Activated T-cell treated with anti-CD3 and anti-CD28 coated beads, Interleukin-2, amount 50 U/mL, for 72 hours (primary cell): ENCODE measurements around the gene PACRGL. TPM values are rescaled to one million over a fixed set of nuclear protein-coding genes. Genes with fewer than 3 reads are reported as not detected.

Experiments used
- ATAC-seq, 2 donors: fragments of 150-1000 bp; cut with Tn5 transposase; replicated peaks in 1 of 2; 2 replicates each; pipeline ENCODE4 v1.10.0; 2021; ENCODE audit warnings: moderate library complexity in 2 of 2, mild to moderate bottlenecking in 1 of 2
- DNase-seq, 2 donors: peaks; one replicate each; pipeline ENCODE4 v3.0.0; 2021 to 2022; ENCODE audit warnings: mixed read lengths in 1 of 2
- H3K27ac Mint-ChIP-seq: one replicate; pipeline ENCODE4 v1.8.0; 2022; ENCODE audit warnings: mild to moderate bottlenecking, moderate library complexity, mixed read lengths
- H3K27me3 Mint-ChIP-seq: one replicate; pipeline ENCODE4 v1.8.0; 2022; ENCODE audit warnings: low read depth, mixed read lengths
- H3K36me3 Mint-ChIP-seq, 2 donors: one replicate each; pipeline ENCODE4 v1.8.0; 2022; ENCODE audit warnings: mixed read lengths in 2 of 2, mild to moderate bottlenecking in 1 of 2; ENCODE audit not compliant: insufficient read depth in 2 of 2
- H3K4me1 Mint-ChIP-seq: one replicate; pipeline ENCODE4 v1.8.0; 2022; ENCODE audit warnings: low read depth, mixed read lengths
- H3K4me3 Mint-ChIP-seq, 2 donors: one replicate each; pipeline ENCODE4 v1.8.0; 2022; ENCODE audit warnings: mild to moderate bottlenecking in 2 of 2, mixed read lengths in 2 of 2, moderate library complexity in 2 of 2
- H3K9me3 Mint-ChIP-seq, 2 donors: one replicate each; pipeline ENCODE4 v1.8.0; 2022; ENCODE audit warnings: mixed read lengths in 2 of 2
- total RNA-seq, 2 donors: library from RNA; stranded (reverse); gene quantifications; one replicate each; pipeline ENCODE4 v1.2.3, GENCODE V29; 2022

The PACRGL gene
- total RNA-seq: 1 to 10 TPM; 7.5 to 9.9 TPM

DNA sequence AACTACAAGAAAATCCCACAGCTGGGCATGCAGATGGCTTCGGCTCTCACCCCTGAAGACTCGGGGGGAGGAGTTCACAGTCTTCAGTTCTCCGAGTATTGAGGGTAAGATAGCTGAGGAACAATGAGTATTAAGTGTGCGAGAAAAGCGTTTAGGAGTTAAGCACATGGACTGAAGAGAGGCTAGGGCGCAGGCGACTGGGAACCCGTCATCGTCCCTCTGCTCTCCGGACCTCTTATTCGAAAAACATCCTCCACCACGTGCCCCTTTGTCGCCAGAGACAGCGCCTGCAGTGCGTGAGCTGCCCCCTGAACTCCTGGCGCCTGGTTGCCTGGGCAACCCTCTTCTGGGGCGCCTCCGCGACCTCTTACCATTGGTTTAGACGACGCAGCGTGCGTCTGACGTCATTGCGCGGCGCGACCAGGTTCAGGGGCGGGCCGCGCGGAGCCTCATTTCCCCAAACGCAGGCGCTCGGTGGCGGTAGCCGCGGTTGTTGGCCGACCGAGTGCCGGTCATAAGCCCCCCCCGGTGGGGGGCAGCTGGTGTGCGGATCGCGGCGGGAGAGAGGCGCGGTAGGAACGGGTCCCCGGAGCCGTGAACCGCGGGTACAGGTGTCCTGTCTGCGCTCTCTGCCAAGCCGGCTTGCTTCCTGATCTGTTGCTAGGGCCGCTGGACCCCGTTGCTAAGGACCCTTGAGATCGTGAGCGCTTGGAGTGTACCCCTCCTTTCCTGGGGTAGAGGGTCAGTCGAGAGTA, at the start of gene PACRGL:
Gene PACRGL, plus strand, starts transcription at position 452 of the 755 bp plus-strand sequence. CDS start 4,024 bp downstream, outside the sequence.
- Mint-ChIP-seq H3K4me3 (peak within 1 kb of the TSS; percentile 90 to 98), H3K4me1 (peaks cover 34% of the 10 kb centered on the region), H3K36me3 (no peaks in the 10 kb centered on the region), H3K27ac (peak within 1 kb of the TSS; percentile 96), H3K27me3 (no peaks in the 10 kb centered on the region), H3K9me3 (no peaks in the 10 kb centered on the region)
- ATAC-seq (peak; percentile 100), DNase-seq (peak; percentile 91 to 93)

DNA sequence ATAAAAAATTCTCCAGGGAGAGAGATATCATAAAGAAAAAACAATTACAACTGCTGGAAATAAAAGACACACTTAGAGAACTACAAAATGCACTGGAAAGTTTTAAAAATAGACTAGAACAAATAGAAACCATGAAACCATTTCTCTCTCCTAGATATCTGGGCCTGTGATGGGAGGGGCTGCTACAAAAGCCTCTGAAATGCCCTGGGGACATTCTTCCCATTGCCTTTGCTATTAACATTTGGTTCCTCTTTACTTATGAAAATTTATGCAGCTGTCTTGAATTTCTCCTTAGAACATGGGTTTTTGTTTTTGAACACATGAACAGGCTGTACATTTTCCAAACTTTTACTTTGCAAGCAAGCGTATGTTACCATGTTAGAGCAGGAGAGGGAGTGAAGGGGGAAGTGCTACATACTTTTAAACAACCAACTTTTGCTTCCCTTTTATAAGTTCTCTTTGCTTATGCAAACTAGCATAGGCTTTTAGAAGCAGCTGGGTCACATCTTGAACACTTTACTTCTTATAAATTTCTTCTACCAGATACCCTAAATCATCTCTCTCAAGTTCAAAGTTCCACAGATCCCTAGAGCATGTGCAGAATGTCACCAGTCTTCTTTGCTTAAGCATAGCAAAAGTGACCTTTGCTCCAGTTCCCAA, 47.9 kb upstream of the PACRGL start:
- no peaks in the 10 kb centered on the region for H3K36me3 Mint-ChIP-seq
- peaks cover 11% of the 10 kb centered on the region for H3K27me3 Mint-ChIP-seq
- no peak overlapping the region for H3K27ac Mint-ChIP-seq
- DNase-seq: no peak
- H3K4me1 Mint-ChIP-seq: no peaks in the 10 kb centered on the region
- H3K4me3 Mint-ChIP-seq: no peak overlapping the region
- H3K9me3 Mint-ChIP-seq: peaks cover 5 to 11% of the 10 kb centered on the region in 2 donors
- ATAC-seq: no peak

DNA sequence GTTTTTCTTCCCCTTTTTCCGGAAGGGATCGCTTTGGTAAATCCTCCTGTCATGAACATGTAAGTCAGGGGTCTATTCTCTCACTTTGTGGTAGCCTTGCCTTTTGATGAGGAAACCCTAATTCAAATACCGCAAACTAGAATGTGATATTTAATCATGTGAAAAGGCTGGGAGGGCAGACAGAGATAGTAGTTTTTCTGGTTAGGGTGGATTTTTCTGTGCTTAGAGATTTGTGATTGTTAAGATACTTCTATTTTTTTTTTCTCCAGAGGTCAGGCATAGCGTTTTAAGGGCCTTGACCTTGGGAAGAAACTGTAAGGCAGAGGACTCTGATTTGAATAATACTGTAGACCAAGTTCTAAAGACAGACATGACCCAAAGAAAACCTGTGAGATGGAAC, 41.8 kb upstream of the PACRGL start:
- no peak for ATAC-seq
- Mint-ChIP-seq H3K36me3 (no peaks in the 10 kb centered on the region), H3K27me3 (peaks cover 2% of the 10 kb centered on the region), H3K27ac (no peak overlapping the region), H3K4me3 (no peak overlapping the region), H3K4me1 (no peaks in the 10 kb centered on the region), H3K9me3 (peaks cover 0 to 1% of the 10 kb centered on the region in 2 donors)
- DNase-seq: no peak

GRCh38 chr4:20662851-20663250, 37.4 kb upstream of the PACRGL start:
- no peak overlapping the region for H3K27ac Mint-ChIP-seq
- H3K9me3 Mint-ChIP-seq: peaks cover 0 to 1% of the 10 kb centered on the region in 2 donors
- peaks cover 29% of the 10 kb centered on the region for H3K27me3 Mint-ChIP-seq
- no peaks in the 10 kb centered on the region for H3K4me1 Mint-ChIP-seq
- no peaks in the 10 kb centered on the region for H3K36me3 Mint-ChIP-seq
- no peak for DNase-seq
- H3K4me3 Mint-ChIP-seq: no peak overlapping the region
- ATAC-seq: no peak

DNA sequence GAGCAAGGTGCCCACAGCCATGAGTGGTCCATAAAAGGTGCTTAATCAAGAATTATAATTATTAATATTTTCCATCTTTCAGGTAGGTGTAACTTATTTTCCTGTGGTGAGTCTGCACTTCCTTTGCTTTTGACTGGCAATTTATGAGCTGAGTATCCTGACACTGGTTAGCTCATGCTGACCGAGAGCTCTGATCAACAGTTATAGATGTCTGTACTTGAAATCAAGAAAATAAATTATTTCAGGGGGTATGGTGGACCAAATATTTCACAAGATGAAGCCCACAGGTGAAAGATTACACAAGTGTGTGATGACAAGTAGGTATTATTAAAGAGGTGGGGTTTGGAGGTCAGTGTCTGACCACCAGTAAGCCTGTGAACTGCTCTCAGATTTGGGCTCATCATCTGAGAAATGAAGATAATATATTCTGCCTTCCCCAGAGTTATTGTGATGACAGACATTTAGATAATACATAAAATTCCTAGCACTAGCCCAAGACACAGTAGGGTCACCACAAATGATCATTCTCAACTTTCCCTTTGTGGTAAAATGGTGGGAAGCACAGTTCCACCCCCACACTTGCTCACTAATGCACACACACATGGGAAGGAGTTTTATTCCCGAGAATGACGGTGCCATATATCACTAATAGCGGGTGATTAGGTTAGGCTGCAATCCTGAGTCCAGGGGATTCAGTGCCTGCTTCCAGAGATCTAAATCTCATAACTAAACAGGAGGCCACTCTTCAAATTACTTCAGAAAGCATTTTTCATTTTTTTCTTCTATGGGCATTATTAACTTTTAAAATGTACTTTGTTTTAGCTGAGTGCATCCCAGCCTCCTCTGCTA, 34.0 kb upstream of the PACRGL start:
- no peaks in the 10 kb centered on the region for H3K4me1 Mint-ChIP-seq
- peaks cover 29% of the 10 kb centered on the region for H3K27me3 Mint-ChIP-seq
- ATAC-seq: no peak

DNA sequence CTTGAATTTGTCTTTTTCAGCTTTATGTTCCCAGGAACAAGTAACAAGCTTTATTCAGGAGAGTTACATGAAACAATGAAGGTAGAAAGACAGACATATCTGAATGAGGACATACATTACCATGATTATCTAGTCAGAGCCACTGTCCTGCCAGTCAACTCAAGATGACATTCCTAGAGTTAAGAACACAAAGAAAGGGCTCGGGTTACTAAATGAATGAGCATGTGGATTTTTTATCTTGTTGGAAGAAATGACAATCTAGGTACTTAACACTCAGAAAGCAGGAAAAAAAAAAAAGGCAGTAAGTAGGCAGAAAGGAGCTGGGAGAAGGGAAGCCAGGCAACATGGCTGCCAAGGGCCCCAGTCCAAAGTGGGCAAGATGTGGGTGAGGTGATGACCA, 28.0 kb upstream of the PACRGL start:
- ATAC-seq (no peak), DNase-seq (no peak)
- H3K9me3 Mint-ChIP-seq: no peaks in the 10 kb centered on the region
- H3K36me3 Mint-ChIP-seq: no peaks in the 10 kb centered on the region
- no peaks in the 10 kb centered on the region for H3K4me1 Mint-ChIP-seq
- H3K27ac Mint-ChIP-seq: no peak overlapping the region
- H3K27me3 Mint-ChIP-seq: peaks cover 13% of the 10 kb centered on the region
- no peak overlapping the region for H3K4me3 Mint-ChIP-seq

More for the DNA sequence above, 34.0 kb upstream of the PACRGL start:
- Mint-ChIP-seq H3K27ac (no peak overlapping the region), H3K9me3 (no peaks in the 10 kb centered on the region), H3K36me3 (no peaks in the 10 kb centered on the region), H3K4me3 (no peak overlapping the region)
- no peak for DNase-seq

DNA sequence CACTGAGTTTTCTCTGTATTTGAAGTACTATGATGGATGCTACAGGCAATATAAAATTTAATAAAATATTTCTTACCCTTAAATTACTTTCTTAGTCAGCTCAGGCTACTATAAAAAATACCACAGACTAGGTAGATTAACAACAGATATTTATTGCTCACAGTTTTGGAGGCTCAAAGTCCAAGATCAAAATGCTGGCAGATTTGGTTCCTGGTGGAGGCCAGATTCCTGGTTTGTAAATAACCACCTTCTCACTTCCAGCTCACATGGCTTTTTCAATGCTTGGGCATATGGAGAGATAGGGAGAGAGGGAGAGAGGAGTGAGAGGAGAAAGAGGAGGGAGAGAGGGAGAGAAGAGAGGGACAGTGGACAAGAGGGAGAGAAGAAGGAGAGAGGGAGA, 24.5 kb upstream of the PACRGL start:
- Mint-ChIP-seq H3K9me3 (no peaks in the 10 kb centered on the region), H3K27ac (no peak overlapping the region), H3K4me1 (no peaks in the 10 kb centered on the region), H3K36me3 (no peaks in the 10 kb centered on the region), H3K4me3 (no peak overlapping the region), H3K27me3 (peaks cover 15% of the 10 kb centered on the region)
- DNase-seq (no peak), ATAC-seq (no peak)

DNA sequence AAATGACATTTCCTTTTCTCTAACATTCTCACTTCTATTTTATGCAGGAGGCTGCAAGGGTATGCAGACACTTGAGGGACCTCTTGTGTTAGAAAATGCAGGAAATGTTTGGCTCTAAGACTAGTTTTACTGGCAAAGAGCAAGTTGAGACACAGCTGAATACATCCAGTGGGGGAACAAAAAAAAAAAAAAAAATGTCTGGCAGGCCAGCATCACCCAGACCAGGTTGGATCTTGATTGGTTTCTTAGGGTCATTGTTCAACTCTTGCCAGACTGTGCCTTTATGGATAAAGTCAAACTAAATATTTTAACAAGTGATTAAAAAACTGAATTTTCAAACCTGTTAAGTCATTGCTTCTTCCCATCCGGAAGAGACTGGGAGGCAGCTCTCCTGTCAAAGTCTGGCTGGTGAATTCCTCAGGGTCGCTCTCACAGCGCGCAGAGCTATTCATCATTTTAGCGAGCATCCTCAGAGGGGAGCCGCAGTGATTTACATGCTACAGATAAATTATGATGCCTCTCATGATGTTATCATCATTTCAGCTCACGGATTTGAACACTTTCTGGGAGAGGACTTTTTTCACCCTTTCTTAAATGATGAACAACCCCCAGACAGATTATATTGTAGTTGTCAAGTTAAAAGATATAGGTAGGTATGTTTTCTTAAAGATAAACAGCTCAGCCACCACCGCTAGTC, 23.6 kb upstream of the PACRGL start:
- H3K4me3 Mint-ChIP-seq: no peak overlapping the region
- no peaks in the 10 kb centered on the region for H3K36me3 Mint-ChIP-seq
- no peaks in the 10 kb centered on the region for H3K4me1 Mint-ChIP-seq
- H3K9me3 Mint-ChIP-seq: no peaks in the 10 kb centered on the region
- peaks cover 19% of the 10 kb centered on the region for H3K27me3 Mint-ChIP-seq
- no peak for ATAC-seq
- H3K27ac Mint-ChIP-seq: no peak overlapping the region
- DNase-seq: no peak

DNA sequence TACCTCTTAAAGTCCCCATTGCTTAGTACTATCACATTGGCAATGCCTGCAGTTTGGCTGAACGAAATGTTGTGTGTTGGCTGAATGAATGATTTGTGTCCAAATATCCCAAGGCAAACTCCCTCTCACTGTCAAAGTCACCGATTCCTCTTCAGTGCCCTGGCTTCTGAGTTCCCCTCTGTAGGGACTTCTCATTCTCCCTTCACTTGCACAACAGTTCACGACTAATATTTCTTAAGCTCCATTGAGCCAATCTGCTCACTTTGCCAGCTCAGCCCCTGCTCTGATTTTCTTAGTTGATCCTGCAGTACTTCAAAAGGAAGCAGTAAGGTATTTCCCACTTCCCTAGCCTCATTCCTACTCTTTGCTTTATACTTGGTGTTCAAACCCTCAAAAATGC, 21.9 kb upstream of the PACRGL start:
- H3K9me3 Mint-ChIP-seq: no peaks in the 10 kb centered on the region
- H3K4me3 Mint-ChIP-seq: no peak overlapping the region
- H3K27ac Mint-ChIP-seq: no peak overlapping the region
- H3K27me3 Mint-ChIP-seq: peaks cover 21% of the 10 kb centered on the region
- ATAC-seq (no peak), DNase-seq (no peak)
- no peaks in the 10 kb centered on the region for H3K4me1 Mint-ChIP-seq
- H3K36me3 Mint-ChIP-seq: no peaks in the 10 kb centered on the region

DNA sequence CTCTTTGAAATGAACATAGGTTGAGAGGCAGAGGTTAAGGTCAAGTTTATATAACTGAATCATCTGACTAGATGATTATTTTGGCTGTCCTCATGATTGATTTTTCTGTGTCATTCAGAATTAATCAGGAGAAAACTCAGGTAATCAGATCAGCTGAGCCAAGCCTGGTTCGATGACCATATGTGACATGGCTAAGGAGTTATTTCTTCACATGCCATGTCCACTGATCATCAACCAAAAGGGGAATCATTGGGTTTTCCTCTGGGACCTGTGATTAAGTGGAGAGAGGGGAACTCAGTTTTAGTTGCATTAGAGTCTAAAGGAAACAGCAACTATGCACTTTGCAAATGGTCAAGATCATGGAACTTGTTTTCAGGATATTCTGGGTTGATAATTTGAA, 20.3 kb upstream of the PACRGL start:
- H3K9me3 Mint-ChIP-seq: no peaks in the 10 kb centered on the region
- H3K4me3 Mint-ChIP-seq: no peak overlapping the region
- no peaks in the 10 kb centered on the region for H3K4me1 Mint-ChIP-seq
- DNase-seq: no peak
- H3K27ac Mint-ChIP-seq: no peak overlapping the region
- ATAC-seq: no peak
- H3K36me3 Mint-ChIP-seq: no peaks in the 10 kb centered on the region
- peaks cover 21% of the 10 kb centered on the region for H3K27me3 Mint-ChIP-seq

DNA sequence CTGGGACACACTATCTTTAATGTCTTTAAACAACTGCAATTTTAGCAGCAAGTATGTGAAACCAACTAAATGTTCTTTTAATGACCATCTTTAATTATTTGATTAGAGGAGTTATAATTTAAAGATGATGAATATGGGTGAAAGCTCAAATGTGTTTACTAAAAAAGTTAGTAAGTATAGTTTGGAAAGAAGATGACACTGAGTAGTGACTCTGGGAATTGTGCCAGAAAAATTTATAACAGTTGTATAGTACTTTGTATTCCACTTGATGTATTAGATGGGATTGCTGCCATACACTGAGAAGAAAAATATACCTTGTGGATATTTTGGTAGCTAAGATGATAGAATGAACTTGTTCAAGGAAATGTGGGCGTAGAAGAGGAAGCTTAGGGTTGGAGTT, 19.5 kb upstream of the PACRGL start:
- Mint-ChIP-seq H3K27me3 (peaks cover 21% of the 10 kb centered on the region), H3K27ac (no peak overlapping the region), H3K36me3 (no peaks in the 10 kb centered on the region), H3K9me3 (no peaks in the 10 kb centered on the region), H3K4me1 (no peaks in the 10 kb centered on the region), H3K4me3 (no peak overlapping the region)
- no peak for ATAC-seq
- DNase-seq: no peak

GRCh38 chr4:20681271-20681670, 19.0 kb upstream of the PACRGL start:
- Mint-ChIP-seq H3K4me3 (no peak overlapping the region), H3K36me3 (no peaks in the 10 kb centered on the region), H3K27ac (no peak overlapping the region), H3K27me3 (peaks cover 20% of the 10 kb centered on the region), H3K9me3 (no peaks in the 10 kb centered on the region), H3K4me1 (no peaks in the 10 kb centered on the region)
- DNase-seq: no peak
- ATAC-seq: no peak

GRCh38 chr4:20682853-20683252, 17.4 kb upstream of the PACRGL start:
- Mint-ChIP-seq H3K36me3 (no peaks in the 10 kb centered on the region), H3K9me3 (no peaks in the 10 kb centered on the region), H3K27me3 (peaks cover 6% of the 10 kb centered on the region), H3K27ac (no peak overlapping the region), H3K4me3 (no peak overlapping the region), H3K4me1 (no peaks in the 10 kb centered on the region)
- DNase-seq (no peak), ATAC-seq (no peak)
